SK-N-SH (cell line): Measurements from ENCODE around the gene MLXIPL. TPM values are rescaled to one million over a fixed set of nuclear protein-coding genes. Genes with fewer than 3 reads are reported as not detected.
A peak's percentile ranks its signal among the peaks of the same experiment; 100 is the strongest.

Experiments
- CTCF ChIA-PET: fragments of 300-600, 350-600 bp; formaldehyde crosslinking; extraction: SDS; loops from one replicate; lab custom pipeline; 2021; lab: Yijun Ruan, JAX
- POLR2A ChIA-PET: fragments of 350-600 bp; sonication (Branson Sonifier 250); formaldehyde crosslinking; extraction: SDS; loops from one replicate; lab custom pipeline; 2020; ENCODE audit warnings: antibody characterized with exemption, inconsistent platforms; lab: Yijun Ruan, JAX
- DNase-seq: peaks from one replicate; pipeline ENCODE4 v3.0.0; 2012
- H2AFZ ChIP-seq: fragments of 200-600 bp; sonication (generic); 2 replicates; pipeline ENCODE4 v1.8.1; 2016; ENCODE audit warnings: antibody characterized with exemption, mild to moderate bottlenecking, low read depth
- H3F3A ChIP-seq: fragments of 200-600 bp; sonication (generic); replicated peaks from 2 replicates; pipeline ENCODE3; 2016; ENCODE audit warnings: antibody characterized with exemption, mild to moderate bottlenecking; ENCODE audit not compliant: insufficient read depth
- H3K27ac ChIP-seq, 2 experiments: fragments of 200-500 bp in 1 of 2; fragments of 200-600 bp in 1 of 2; sonication (Bioruptor generic) in 1 of 2; sonication (generic), shearing (Covaris generic) in 1 of 2; 2 replicates each; pipeline versions ENCODE4 v1.5.1 to v1.6.1; 2014 to 2016; ENCODE audit warnings: low read depth in 2 of 2, inconsistent platforms in 1 of 2, low read length in 1 of 2, mild to moderate bottlenecking in 1 of 2, mixed read lengths in 1 of 2
- H3K27me3 ChIP-seq: fragments of 200-600 bp; sonication (generic), shearing (Covaris generic); 2 replicates; pipeline ENCODE4 v1.6.1; 2016; ENCODE audit warnings: mixed run types; ENCODE audit not compliant: insufficient read depth
- H3K36me3 ChIP-seq, 2 experiments: fragments of 200-500 bp in 1 of 2; fragments of 200-600 bp in 1 of 2; sonication (Bioruptor generic) in 1 of 2; sonication (generic) in 1 of 2; replicated peaks in 1 of 2; 2 replicates each; pipeline versions ENCODE3 to v1.5.1; 2014 to 2016; ENCODE audit warnings: low read length in 1 of 2, mild to moderate bottlenecking in 1 of 2; ENCODE audit not compliant: insufficient read depth in 2 of 2, control insufficient read depth in 1 of 2
- H3K4me1 ChIP-seq, 2 experiments: fragments of 200-500 bp in 1 of 2; fragments of 200-600 bp in 1 of 2; sonication (Bioruptor generic) in 1 of 2; sonication (generic), shearing (Covaris generic) in 1 of 2; 2 replicates each; pipeline versions ENCODE4 v1.5.1 to v1.6.1; 2014 to 2016; ENCODE audit warnings: low read depth in 1 of 2, low read length in 1 of 2, mixed run types in 1 of 2; ENCODE audit not compliant: insufficient read depth in 2 of 2, control insufficient read depth in 1 of 2
- H3K4me2 ChIP-seq: fragments of 200-600 bp; sonication (generic), shearing (Covaris generic); 2 replicates; pipeline ENCODE4 v1.6.1; 2017; ENCODE audit warnings: mixed run types
- H3K4me3 ChIP-seq, 2 experiments: fragments of 200-500 bp in 1 of 2; fragments of 200-600 bp in 1 of 2; sonication (Bioruptor generic) in 1 of 2; sonication (generic), shearing (Covaris generic) in 1 of 2; 2 replicates each; pipeline versions ENCODE4 v1.5.1 to v1.8.1; 2014 to 2016; ENCODE audit warnings: low read depth in 2 of 2, inconsistent platforms in 1 of 2, low read length in 1 of 2, mild to moderate bottlenecking in 1 of 2, mixed read lengths in 1 of 2, moderate library complexity in 1 of 2
- H3K79me2 ChIP-seq: fragments of 200-600 bp; sonication (generic); 2 replicates; pipeline ENCODE4 v1.8.1; 2017; ENCODE audit warnings: mild to moderate bottlenecking; ENCODE audit not compliant: insufficient read depth
- H3K9ac ChIP-seq: fragments of 200-600 bp; sonication (generic); 2 replicates; pipeline ENCODE4 v1.6.1; 2017; ENCODE audit warnings: mixed run types
- H3K9me2 ChIP-seq: fragments of 200-600 bp; sonication (generic); 2 replicates; pipeline ENCODE4 v1.6.1; 2017; ENCODE audit warnings: mixed run types
- H3K9me3 ChIP-seq: fragments of 200-600 bp; sonication (generic); 2 replicates; pipeline ENCODE4 v1.6.1; 2017; ENCODE audit warnings: mixed run types, mild to moderate bottlenecking, moderate library complexity
- H4K20me1 ChIP-seq: fragments of 200-600 bp; sonication (generic); 2 replicates; pipeline ENCODE4 v1.6.1; 2017; ENCODE audit warnings: mild to moderate bottlenecking, mixed run types; ENCODE audit not compliant: insufficient read depth
- CHD2 ChIP-seq: fragments of 150-350 bp; IDR thresholded peaks from 2 replicates; pipeline ENCODE4 v1.6.1; 2018; ENCODE audit warnings: low read length; ENCODE audit not compliant: partially characterized antibody
- GATA2 ChIP-seq: sonication (generic); formaldehyde crosslinking; IDR thresholded peaks from 2 replicates; pipeline ENCODE4 v1.5.0; 2020; ENCODE audit warnings: mild to moderate bottlenecking, missing genetic modification reagents
- JUND ChIP-seq: IDR thresholded peaks from 2 replicates; pipeline ENCODE4 v1.4.0; 2012
- MAX ChIP-seq: IDR thresholded peaks from 2 replicates; pipeline ENCODE4 v1.4.0; 2012; ENCODE audit warnings: low read depth
- MXI1 ChIP-seq: IDR thresholded peaks from 2 replicates; pipeline ENCODE4 v1.6.1; 2012; ENCODE audit warnings: mild to moderate bottlenecking, low read depth, low read length, improper control_type of control experiment
- NFIC ChIP-seq: IDR thresholded peaks from 2 replicates; pipeline ENCODE4 v1.4.0; 2012; ENCODE audit warnings: borderline replicate concordance
- NRF1 ChIP-seq: IDR thresholded peaks from 2 replicates; pipeline ENCODE4 v1.6.1; 2012; ENCODE audit warnings: low read depth, mild to moderate bottlenecking, low read length
- RCOR1 ChIP-seq: fragments of 150-350 bp; IDR thresholded peaks from 2 replicates; pipeline ENCODE4 v1.6.1; 2017; ENCODE audit warnings: antibody characterized with exemption, low read length
- RFX5 ChIP-seq: IDR thresholded peaks from 2 replicates; pipeline ENCODE4 v1.6.1; 2012; ENCODE audit warnings: mild to moderate bottlenecking, improper control_type of control experiment, low read length
- TAF1 ChIP-seq: IDR thresholded peaks from 2 replicates; pipeline ENCODE4 v1.6.1; 2012; ENCODE audit warnings: low read depth, mild to moderate bottlenecking, low read length, moderate library complexity, borderline replicate concordance
- TEAD4 ChIP-seq: IDR thresholded peaks from 2 replicates; pipeline ENCODE4 v1.4.0; 2012; ENCODE audit warnings: mild to moderate bottlenecking, borderline replicate concordance; ENCODE audit not compliant: insufficient read depth
- USF1 ChIP-seq: IDR thresholded peaks from 2 replicates; pipeline ENCODE4 v1.4.0; 2012; ENCODE audit warnings: low read depth, borderline replicate concordance
- YY1 ChIP-seq: IDR thresholded peaks from 2 replicates; pipeline ENCODE4 v1.4.0; 2012; ENCODE audit warnings: low read depth, mild to moderate bottlenecking
- WGBS: methylation state at CpG from one replicate; pipeline ENCODE4 v1.1.6; 2017; ENCODE audit warnings: low lambda C conversion rate; 5-methylcytosine and 5-hydroxymethylcytosine counted together
- polyA plus RNA-seq, 3 experiments: library from polyadenylated mRNA; depleted of rRNA; stranded (reverse); fragments of >200 nt; gene quantifications; 2 replicates each; pipeline ENCODE4 v1.2.3, GENCODE V29; 2012
- TF ChIP-seq, protein P1 (sequence below): fragments of 200-600 bp; sonication (generic); IDR thresholded peaks from 2 replicates; pipeline ENCODE4 v1.6.1; 2017; ENCODE audit warnings: antibody characterized with exemption, mild to moderate bottlenecking, moderate library complexity
- TF ChIP-seq, protein P2 (sequence below): IDR thresholded peaks from 2 replicates; pipeline ENCODE4 v1.4.0; 2012; ENCODE audit warnings: low read depth, borderline replicate concordance
- TF ChIP-seq, protein P3 (sequence below): IDR thresholded peaks from 2 replicates; pipeline ENCODE4 v1.6.1; 2012; ENCODE audit warnings: mild to moderate bottlenecking, low read depth, low read length, moderate library complexity

Gene MLXIPL
- polyA plus RNA-seq, 1 of the 3 experiments (the other 2 are of a cell fraction) = 0.21 TPM

- CTCF ChIA-PET = interaction anchor here (0.8 to 2.4 kb wide), 5 partner anchors 8 to 469 kb away, joined by 3 to 9 read pairs (median 5); no protein-coding TSS in a partner anchor
- peak within 1 kb of the TSS; percentile 95 for H3K4me2 ChIP-seq
- peak within 1 kb of the TSS; percentile 61 to 84 for H3K4me3 ChIP-seq
- peak within 1 kb of the TSS; percentile 98 for H3K9ac ChIP-seq
- H3K79me2 ChIP-seq = peaks cover 43% of the 10 kb centered on the region
- H3K9me2 ChIP-seq = no peaks in the 10 kb centered on the region
- no peaks in the 10 kb centered on the region for H3K27me3 ChIP-seq
- H3F3A ChIP-seq = peaks cover 24% of the 10 kb centered on the region
- peak within 1 kb of the TSS; percentile 92 to 94 for H3K27ac ChIP-seq
- no peaks in the 10 kb centered on the region for H3K9me3 ChIP-seq
- H3K4me1 ChIP-seq = peaks cover 9 to 15% of the 10 kb centered on the region in 2 experiments; a peak in 3 of 4 replicates
- 11% methylated on average over 34 of the region's 83 CpGs for WGBS
- peaks cover 39% of the 10 kb centered on the region for H4K20me1 ChIP-seq
- no peak for TF ChIP-seq JUND
- TF ChIP-seq NFIC = no peak
- TF ChIP-seq MXI1 = peak; percentile 61
- TF ChIP-seq TAF1 = peak; percentile 32; the same call in 1 of the 2 replicates
- TF ChIP-seq RFX5 = no peak
- TF ChIP-seq YY1 = peak; percentile 51; the same call in 1 of the 2 replicates
- TF ChIP-seq, protein P1, sequence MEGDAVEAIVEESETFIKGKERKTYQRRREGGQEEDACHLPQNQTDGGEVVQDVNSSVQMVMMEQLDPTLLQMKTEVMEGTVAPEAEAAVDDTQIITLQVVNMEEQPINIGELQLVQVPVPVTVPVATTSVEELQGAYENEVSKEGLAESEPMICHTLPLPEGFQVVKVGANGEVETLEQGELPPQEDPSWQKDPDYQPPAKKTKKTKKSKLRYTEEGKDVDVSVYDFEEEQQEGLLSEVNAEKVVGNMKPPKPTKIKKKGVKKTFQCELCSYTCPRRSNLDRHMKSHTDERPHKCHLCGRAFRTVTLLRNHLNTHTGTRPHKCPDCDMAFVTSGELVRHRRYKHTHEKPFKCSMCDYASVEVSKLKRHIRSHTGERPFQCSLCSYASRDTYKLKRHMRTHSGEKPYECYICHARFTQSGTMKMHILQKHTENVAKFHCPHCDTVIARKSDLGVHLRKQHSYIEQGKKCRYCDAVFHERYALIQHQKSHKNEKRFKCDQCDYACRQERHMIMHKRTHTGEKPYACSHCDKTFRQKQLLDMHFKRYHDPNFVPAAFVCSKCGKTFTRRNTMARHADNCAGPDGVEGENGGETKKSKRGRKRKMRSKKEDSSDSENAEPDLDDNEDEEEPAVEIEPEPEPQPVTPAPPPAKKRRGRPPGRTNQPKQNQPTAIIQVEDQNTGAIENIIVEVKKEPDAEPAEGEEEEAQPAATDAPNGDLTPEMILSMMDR = no peak
- TF ChIP-seq, protein P2, sequence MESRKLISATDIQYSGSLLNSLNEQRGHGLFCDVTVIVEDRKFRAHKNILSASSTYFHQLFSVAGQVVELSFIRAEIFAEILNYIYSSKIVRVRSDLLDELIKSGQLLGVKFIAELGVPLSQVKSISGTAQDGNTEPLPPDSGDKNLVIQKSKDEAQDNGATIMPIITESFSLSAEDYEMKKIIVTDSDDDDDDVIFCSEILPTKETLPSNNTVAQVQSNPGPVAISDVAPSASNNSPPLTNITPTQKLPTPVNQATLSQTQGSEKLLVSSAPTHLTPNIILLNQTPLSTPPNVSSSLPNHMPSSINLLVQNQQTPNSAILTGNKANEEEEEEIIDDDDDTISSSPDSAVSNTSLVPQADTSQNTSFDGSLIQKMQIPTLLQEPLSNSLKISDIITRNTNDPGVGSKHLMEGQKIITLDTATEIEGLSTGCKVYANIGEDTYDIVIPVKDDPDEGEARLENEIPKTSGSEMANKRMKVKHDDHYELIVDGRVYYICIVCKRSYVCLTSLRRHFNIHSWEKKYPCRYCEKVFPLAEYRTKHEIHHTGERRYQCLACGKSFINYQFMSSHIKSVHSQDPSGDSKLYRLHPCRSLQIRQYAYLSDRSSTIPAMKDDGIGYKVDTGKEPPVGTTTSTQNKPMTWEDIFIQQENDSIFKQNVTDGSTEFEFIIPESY = no peak
- TF ChIP-seq, protein P3, sequence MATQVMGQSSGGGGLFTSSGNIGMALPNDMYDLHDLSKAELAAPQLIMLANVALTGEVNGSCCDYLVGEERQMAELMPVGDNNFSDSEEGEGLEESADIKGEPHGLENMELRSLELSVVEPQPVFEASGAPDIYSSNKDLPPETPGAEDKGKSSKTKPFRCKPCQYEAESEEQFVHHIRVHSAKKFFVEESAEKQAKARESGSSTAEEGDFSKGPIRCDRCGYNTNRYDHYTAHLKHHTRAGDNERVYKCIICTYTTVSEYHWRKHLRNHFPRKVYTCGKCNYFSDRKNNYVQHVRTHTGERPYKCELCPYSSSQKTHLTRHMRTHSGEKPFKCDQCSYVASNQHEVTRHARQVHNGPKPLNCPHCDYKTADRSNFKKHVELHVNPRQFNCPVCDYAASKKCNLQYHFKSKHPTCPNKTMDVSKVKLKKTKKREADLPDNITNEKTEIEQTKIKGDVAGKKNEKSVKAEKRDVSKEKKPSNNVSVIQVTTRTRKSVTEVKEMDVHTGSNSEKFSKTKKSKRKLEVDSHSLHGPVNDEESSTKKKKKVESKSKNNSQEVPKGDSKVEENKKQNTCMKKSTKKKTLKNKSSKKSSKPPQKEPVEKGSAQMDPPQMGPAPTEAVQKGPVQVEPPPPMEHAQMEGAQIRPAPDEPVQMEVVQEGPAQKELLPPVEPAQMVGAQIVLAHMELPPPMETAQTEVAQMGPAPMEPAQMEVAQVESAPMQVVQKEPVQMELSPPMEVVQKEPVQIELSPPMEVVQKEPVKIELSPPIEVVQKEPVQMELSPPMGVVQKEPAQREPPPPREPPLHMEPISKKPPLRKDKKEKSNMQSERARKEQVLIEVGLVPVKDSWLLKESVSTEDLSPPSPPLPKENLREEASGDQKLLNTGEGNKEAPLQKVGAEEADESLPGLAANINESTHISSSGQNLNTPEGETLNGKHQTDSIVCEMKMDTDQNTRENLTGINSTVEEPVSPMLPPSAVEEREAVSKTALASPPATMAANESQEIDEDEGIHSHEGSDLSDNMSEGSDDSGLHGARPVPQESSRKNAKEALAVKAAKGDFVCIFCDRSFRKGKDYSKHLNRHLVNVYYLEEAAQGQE = 0 out of 2 replicates have a peak, but pooled peaks have one; percentile 31
- TF ChIP-seq TEAD4 = no peak
- TF ChIP-seq GATA2 (CRISPR knock-in tag) = no peak
- TF ChIP-seq MAX = peak; percentile 98
- TF ChIP-seq NRF1 = peak; percentile 89
- TF ChIP-seq USF1 = 0 out of 2 replicates have a peak, but pooled peaks have one; percentile 14
- no peak for TF ChIP-seq CHD2
- TF ChIP-seq RCOR1 = no peak
- POLR2A ChIA-PET = interaction anchor here (0.8 to 1.5 kb wide), 4 partner anchors 11 to 35 kb away, joined by 4 to 8 read pairs (median 6); partner anchors contain the start of genes BAZ1B and TBL2
- H3K36me3 ChIP-seq = peaks cover 0 to 14% of the 10 kb centered on the region in 2 experiments
- peak within 1 kb of the TSS; percentile 89; the same call in 1 of the 2 replicates for H2AFZ ChIP-seq
- peak; percentile 100 for DNase-seq
Measured at GRCh38 chr7:73557397-73558257, 66.7 kb downstream of the MLXIPL start, which contains the start of gene BCL7B. Gene BCL7B, minus strand, starts transcription at chr7:73557690. Its CDS starts 112 bp downstream, at chr7:73557578.
